DMS53 (cell line): Measurements from ENCODE around the gene FAM241A.
A peak's percentile ranks its signal among the peaks of the same experiment; 100 is the strongest.

ENCODE experiments used
- DNase-seq: peaks from one replicate; lab custom pipeline; 2025; lab: John Stamatoyannopoulos, UW

FAM241A gene

DNA sequence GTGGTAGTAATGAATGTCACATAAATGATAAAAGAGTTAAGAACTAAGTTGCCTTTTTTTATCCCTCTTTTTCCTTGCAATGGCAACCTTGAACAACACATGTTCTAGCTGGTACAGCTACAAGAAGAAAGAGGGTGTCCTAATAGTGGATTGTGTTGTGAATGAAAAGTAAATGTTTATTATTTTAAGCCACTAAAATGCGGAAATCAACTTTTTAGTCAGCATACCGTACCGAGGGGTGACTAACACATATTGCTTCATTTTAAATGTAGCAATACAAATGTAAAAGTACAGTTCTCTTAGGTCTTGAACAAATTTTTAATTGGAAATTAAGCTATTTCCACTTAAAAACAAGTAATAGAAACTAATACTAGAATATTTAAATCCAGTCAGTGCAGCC lies 68.6 kb downstream of the FAM241A start:
- no peak for DNase-seq

- peak; percentile 63 for DNase-seq
Observed at GRCh38 chr4:112214390-112215264, 69.4 kb downstream of the FAM241A start.

GRCh38 chr4:112219826-112220366 lies 74.6 kb downstream of the FAM241A start:
- DNase-seq: no peak

GRCh38 chr4:112222219-112222955 lies 77.1 kb downstream of the FAM241A start:
- DNase-seq: no peak

DNA sequence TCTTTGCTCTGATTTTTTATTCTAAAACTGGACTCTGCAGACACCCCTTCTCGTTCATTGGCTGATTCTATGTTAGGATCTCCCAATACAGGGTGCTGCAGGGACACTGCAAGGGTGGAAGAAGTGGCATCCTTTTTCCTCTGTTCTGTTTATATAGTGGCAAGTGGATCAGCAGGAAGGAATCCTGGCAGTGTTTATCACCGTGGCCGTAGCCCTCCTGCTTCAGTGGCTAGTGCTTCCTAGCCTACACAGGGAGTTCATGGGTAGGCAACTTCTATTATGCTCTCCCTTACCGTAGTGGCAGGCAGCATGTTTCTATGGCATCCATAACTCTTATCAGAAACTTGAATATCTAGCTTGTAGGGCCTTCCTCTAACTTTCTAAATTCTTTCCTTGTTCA lies 79.9 kb downstream of the FAM241A start:
- DNase-seq: no peak

- peak; percentile 97 for DNase-seq
Observed at GRCh38 chr4:112230879-112231778, 85.9 kb downstream of the FAM241A start.

DNA sequence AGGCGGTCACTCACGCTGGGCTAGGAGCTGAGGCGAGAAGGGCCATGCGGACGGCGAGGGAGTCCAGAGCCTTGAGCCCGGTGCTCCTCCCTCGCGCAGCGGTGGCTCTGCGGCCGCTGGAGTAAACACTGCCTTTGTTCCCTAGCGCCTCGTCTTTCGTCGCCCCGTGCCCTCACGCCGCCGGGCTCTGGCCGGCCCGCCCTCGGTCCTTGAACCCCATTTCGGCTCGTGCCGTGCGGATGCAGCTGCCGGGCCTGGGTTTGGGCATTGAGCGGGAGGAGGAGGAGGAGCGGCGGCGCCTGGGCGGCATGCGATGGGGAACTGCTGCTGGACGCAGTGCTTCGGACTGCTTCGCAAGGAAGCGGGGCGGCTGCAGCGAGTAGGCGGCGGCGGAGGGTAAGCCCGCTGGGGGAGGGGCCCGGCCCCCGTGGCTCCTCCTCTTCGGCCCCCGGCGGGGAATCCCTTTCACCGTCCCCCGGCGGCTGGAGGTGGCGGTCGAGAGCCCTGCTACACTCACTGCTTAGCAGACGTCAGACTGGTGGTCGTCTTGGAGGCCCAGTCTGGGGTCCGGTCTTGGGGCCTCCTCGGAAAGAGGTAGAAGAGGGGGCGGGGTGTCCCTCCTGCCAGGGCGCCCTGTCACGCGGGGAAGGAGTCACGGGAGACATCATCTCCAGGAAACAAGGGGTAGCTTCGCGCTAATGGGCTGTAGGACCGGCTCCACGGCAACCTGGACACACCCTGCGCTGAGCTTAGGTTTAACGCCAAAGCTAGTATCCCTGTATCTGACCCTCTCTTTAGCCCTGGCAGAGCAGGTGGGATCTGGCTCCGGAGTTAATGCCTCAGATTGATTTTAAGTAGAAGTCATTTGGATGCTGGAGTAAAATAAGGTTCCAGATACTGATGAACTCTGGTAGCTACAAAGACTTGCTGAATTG lies 86.8 kb downstream of the FAM241A start, which contains the start of gene AP1AR:
Gene AP1AR (plus strand): TSS at position 9 of the 935 bp plus-strand sequence. CDS start 305 bp downstream, at position 314.
- peak; percentile 86 for DNase-seq

DNA sequence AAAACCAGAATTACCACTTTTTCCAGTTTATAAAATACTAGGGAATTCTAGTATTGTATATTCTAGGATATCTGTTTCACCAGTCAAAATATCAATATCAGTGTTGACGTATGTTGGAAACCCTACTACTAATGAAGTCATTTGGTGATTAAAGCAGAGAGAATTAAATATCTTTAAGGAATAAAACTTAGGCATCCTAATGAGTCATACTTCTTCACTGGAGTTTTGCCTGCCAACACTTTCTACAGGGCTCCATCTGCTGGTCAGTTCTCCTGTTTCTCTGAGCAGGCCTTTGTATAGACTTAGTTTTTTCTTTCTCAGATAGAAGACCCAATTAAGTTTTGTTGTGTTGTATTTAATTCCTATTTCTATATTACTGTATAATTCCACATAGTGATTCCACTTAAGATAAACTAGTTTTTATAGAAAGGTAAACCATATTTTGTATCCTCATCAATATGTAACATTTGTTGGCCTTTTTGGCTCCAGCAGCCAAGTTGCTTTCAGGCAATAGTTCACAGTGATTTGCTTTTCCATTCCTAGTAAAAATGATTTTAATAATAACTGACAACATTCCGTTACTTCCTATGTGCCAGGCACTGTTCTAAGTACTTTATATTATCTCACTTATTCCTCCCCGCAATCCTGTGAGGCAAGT lies 89.8 kb downstream of the FAM241A start:
- peak; percentile 70 for DNase-seq

DNA sequence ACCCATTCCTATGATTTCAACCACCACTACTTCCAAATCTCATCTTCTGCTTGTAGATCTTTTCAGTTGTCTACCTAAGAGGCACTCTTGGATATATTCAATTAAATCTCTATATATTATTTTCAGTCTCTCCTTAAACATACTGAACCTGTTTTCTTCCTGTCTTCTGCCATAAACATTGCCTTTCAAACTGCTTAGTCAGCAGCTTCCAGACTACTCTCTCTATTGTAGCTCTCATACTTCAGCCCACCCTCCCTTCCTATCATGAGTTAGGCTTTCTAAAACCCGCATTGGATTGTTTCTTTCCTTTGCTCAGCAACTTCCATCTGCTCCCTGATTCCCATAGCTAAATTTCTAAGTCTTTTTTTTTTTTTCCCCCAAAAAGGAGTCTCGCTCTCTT lies 90.8 kb downstream of the FAM241A start:
- DNase-seq: no peak

- DNase-seq: no peak
Observed at GRCh38 chr4:112238833-112239232, 93.6 kb downstream of the FAM241A start.
